ENCODE data around the gene MXD4. TPM values are rescaled to one million over a fixed set of nuclear protein-coding genes. Genes with fewer than 3 reads are reported as not detected.

Gene MXD4
- polyA plus RNA-seq, 1 of the 3 experiments (the other 2 are of a cell fraction), result 38.6 TPM

GRCh38 chr4:2231082-2231481 lies 30.8 kb downstream of the MXD4 start:
- Histone ChIP-seq H3K27me3 (ENCODE audit: insufficient read depth) (no peaks in the 10 kb centered on the region), H3K9ac (no peak overlapping the region), H3K9me2 (no peaks in the 10 kb centered on the region), H3K4me3 (ENCODE audit: low read depth in 2 of 2, low read length in 1 of 2) (no peak overlapping the region), H3K36me3 (replicated peaks in 1 of 2; ENCODE audit: control insufficient read depth in 1 of 2, insufficient read depth in 2 of 2, low read length in 1 of 2) (peaks cover 35 to 43% of the 10 kb centered on the region in 2 experiments), H3K4me2 (no peak overlapping the region), H3K9me3 (no peaks in the 10 kb centered on the region), H3K4me1 (ENCODE audit: control insufficient read depth in 1 of 2, insufficient read depth in 2 of 2, low read depth in 1 of 2, low read length in 1 of 2) (no peaks in the 10 kb centered on the region), H4K20me1 (ENCODE audit: insufficient read depth) (no peaks in the 10 kb centered on the region; the same call in 1 of the 2 replicates), H3K27ac (ENCODE audit: low read depth in 2 of 2, low read length in 1 of 2) (no peak overlapping the region), H3F3A (replicated peaks; ENCODE audit: insufficient read depth) (peaks cover 10% of the 10 kb centered on the region), H2AFZ (ENCODE audit: low read depth) (no peak overlapping the region), H3K79me2 (ENCODE audit: insufficient read depth) (peaks cover 10% of the 10 kb centered on the region; the same call in 1 of the 2 replicates)
- POLR2A ChIA-PET, result no interaction called here
- no peak for DNase-seq
- no peak for TF ChIP-seq GABPA (IDR thresholded peaks at IDR 0.05; ENCODE audit: low read depth)
- no peak for TF ChIP-seq USF1 (IDR thresholded peaks at IDR 0.05; ENCODE audit: borderline replicate concordance, low read depth)
- TF ChIP-seq GATA2 (CRISPR knock-in tag; IDR thresholded peaks at IDR 0.05), result no peak
- no peak for TF ChIP-seq FOXM1 (IDR thresholded peaks at IDR 0.05; ENCODE audit: low read depth)
- TF ChIP-seq FOSL2 (IDR thresholded peaks at IDR 0.05; ENCODE audit: borderline replicate concordance, low read depth), result no peak
- CTCF ChIA-PET, result interaction anchor here (0.6 to 1.1 kb wide), 3 partner anchors 8 to 13 kb away, joined by 3 to 10 read pairs (median 3); no protein-coding TSS in a partner anchor
- WGBS (ENCODE audit: low lambda C conversion rate), result 100% methylated on average over 6 of the region's 6 CpGs

- no peak overlapping the region for H3K4me3 ChIP-seq (ENCODE audit: low read depth in 2 of 2, low read length in 1 of 2)
- 84% methylated on average over 2 of the region's 2 CpGs for WGBS (ENCODE audit: low lambda C conversion rate)
- no peaks in the 10 kb centered on the region for H3K27me3 ChIP-seq (ENCODE audit: insufficient read depth)
- H3K27ac ChIP-seq (ENCODE audit: low read depth in 2 of 2, low read length in 1 of 2), result no peak overlapping the region
- no peaks in the 10 kb centered on the region for H4K20me1 ChIP-seq (ENCODE audit: insufficient read depth)
- no peaks in the 10 kb centered on the region for H3K4me1 ChIP-seq (ENCODE audit: control insufficient read depth in 1 of 2, insufficient read depth in 2 of 2, low read depth in 1 of 2, low read length in 1 of 2)
- H3F3A ChIP-seq (replicated peaks; ENCODE audit: insufficient read depth), result no peaks in the 10 kb centered on the region
- ChIA-PET CTCF (interaction anchor here (1.1 to 2.5 kb wide), 2 partner anchors 9 to 12 kb away, joined by 3 to 7 read pairs; no protein-coding TSS in a partner anchor), POLR2A (no interaction called here)
- no peak for DNase-seq
- H2AFZ ChIP-seq (ENCODE audit: low read depth), result no peak overlapping the region
- peaks cover 7 to 11% of the 10 kb centered on the region in 2 experiments for H3K36me3 ChIP-seq (replicated peaks in 1 of 2; ENCODE audit: control insufficient read depth in 1 of 2, insufficient read depth in 2 of 2, low read length in 1 of 2)
- H3K9me3 ChIP-seq, result no peaks in the 10 kb centered on the region
- no peak overlapping the region for H3K4me2 ChIP-seq
- TF ChIP-seq RAD21 (IDR thresholded peaks at IDR 0.05; ENCODE audit: low read length) (no peak), TAF1 (IDR thresholded peaks at IDR 0.05; ENCODE audit: borderline replicate concordance, low read depth, low read length) (no peak), EZH2phosphoT487 (IDR thresholded peaks at IDR 0.05; ENCODE audit: borderline replicate concordance, low read depth) (no peak), SMC3 (IDR thresholded peaks at IDR 0.05; ENCODE audit: low read depth, low read length) (no peak), MEF2A (IDR thresholded peaks at IDR 0.05; ENCODE audit: borderline replicate concordance, low read depth) (no peak), ZBTB33 (IDR thresholded peaks at IDR 0.05; ENCODE audit: borderline replicate concordance, low read depth) (no peak), RFX5 (IDR thresholded peaks at IDR 0.05; ENCODE audit: low read length) (no peak), IRF3 (IDR thresholded peaks at IDR 0.05; ENCODE audit: low read depth, low read length) (no peak), GATA2 (CRISPR knock-in tag; IDR thresholded peaks at IDR 0.05) (no peak), FOXM1 (IDR thresholded peaks at IDR 0.05; ENCODE audit: low read depth) (no peak), ELF1 (IDR thresholded peaks at IDR 0.05) (no peak), MXI1 (IDR thresholded peaks at IDR 0.05; ENCODE audit: low read depth, low read length) (no peak), POLR2AphosphoS5 (IDR thresholded peaks at IDR 0.05; ENCODE audit: low read depth, low read length) (no peak), FOXJ3 (CRISPR knock-in tag; IDR thresholded peaks at IDR 0.05) (no peak)
- TF ChIP-seq, protein P1, sequence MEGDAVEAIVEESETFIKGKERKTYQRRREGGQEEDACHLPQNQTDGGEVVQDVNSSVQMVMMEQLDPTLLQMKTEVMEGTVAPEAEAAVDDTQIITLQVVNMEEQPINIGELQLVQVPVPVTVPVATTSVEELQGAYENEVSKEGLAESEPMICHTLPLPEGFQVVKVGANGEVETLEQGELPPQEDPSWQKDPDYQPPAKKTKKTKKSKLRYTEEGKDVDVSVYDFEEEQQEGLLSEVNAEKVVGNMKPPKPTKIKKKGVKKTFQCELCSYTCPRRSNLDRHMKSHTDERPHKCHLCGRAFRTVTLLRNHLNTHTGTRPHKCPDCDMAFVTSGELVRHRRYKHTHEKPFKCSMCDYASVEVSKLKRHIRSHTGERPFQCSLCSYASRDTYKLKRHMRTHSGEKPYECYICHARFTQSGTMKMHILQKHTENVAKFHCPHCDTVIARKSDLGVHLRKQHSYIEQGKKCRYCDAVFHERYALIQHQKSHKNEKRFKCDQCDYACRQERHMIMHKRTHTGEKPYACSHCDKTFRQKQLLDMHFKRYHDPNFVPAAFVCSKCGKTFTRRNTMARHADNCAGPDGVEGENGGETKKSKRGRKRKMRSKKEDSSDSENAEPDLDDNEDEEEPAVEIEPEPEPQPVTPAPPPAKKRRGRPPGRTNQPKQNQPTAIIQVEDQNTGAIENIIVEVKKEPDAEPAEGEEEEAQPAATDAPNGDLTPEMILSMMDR (IDR thresholded peaks at IDR 0.05), result no peak
- no peaks in the 10 kb centered on the region for H3K79me2 ChIP-seq (ENCODE audit: insufficient read depth)
- no peak overlapping the region for H3K9ac ChIP-seq
- H3K9me2 ChIP-seq, result no peaks in the 10 kb centered on the region
These were observed 35.6 kb downstream of the MXD4 start for GRCh38 chr4:2226261-2226660.

Data from SK-N-SH (cell line).